ENCODE data around the gene ATRAID.

GRCh38 chr2:27249891-27250651 is 38.2 kb downstream of the ATRAID start:
- TF ChIP-seq SP1 (IDR thresholded peaks at IDR 0.05) (no peak), FOXA1 (IDR thresholded peaks at IDR 0.05) (no peak), NFRKB (IDR thresholded peaks at IDR 0.05) (no peak), CTBP1 (IDR thresholded peaks at IDR 0.05; ENCODE audit: borderline replicate concordance) (no peak), ARNT (IDR thresholded peaks at IDR 0.05) (no peak), BHLHE40 (IDR thresholded peaks at IDR 0.05; ENCODE audit: borderline replicate concordance) (no peak), ZNF384 (IDR thresholded peaks at IDR 0.05) (no peak), SUZ12 (IDR thresholded peaks at IDR 0.05) (no peak), FOXM1 (IDR thresholded peaks at IDR 0.05; ENCODE audit: borderline replicate concordance) (no peak), L3MBTL2 (conservative IDR thresholded peaks at IDR 0.05) (peak; percentile 67)
- TF ChIP-seq, protein P1, sequence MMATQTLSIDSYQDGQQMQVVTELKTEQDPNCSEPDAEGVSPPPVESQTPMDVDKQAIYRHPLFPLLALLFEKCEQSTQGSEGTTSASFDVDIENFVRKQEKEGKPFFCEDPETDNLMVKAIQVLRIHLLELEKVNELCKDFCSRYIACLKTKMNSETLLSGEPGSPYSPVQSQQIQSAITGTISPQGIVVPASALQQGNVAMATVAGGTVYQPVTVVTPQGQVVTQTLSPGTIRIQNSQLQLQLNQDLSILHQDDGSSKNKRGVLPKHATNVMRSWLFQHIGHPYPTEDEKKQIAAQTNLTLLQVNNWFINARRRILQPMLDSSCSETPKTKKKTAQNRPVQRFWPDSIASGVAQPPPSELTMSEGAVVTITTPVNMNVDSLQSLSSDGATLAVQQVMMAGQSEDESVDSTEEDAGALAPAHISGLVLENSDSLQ (IDR thresholded peaks at IDR 0.05), result no peak

All from HEK293T (cell line).